ENCODE results near the gene PANK1.
A peak's percentile ranks its signal among the peaks of the same experiment; 100 is the strongest.
"Not testable (repeated sequence)": the region's sequence is repeated elsewhere in the genome, so short reads cannot be mapped to it uniquely, and the experiment has no call there.

Gene PANK1

GRCh38 chr10:89651916-89652573 lies 7.0 kb upstream of the PANK1 start:
- no peak for DNase-seq (ENCODE audit: low read depth)

GRCh38 chr10:89651205-89651915 lies 6.3 kb upstream of the PANK1 start:
- no peak for DNase-seq (ENCODE audit: low read depth)

GRCh38 chr10:89649051-89649450 lies 4.0 kb upstream of the PANK1 start:
- DNase-seq (ENCODE audit: low read depth), result no peak

- no peak for DNase-seq (ENCODE audit: low read depth)
Observed at GRCh38 chr10:89648074-89648473, 3.0 kb upstream of the PANK1 start.

- DNase-seq (ENCODE audit: low read depth), result no peak
Observed at GRCh38 chr10:89646889-89647657, 2.0 kb upstream of the PANK1 start.

GRCh38 chr10:89645742-89646172 lies 715 bp upstream of the PANK1 start:
- no peak for DNase-seq (ENCODE audit: low read depth)

- no peak for DNase-seq (ENCODE audit: low read depth)
Observed at GRCh38 chr10:89644691-89644966, 413 bp downstream of the PANK1 start.

- peak; percentile 27 for DNase-seq (ENCODE audit: low read depth)
Observed at GRCh38 chr10:89643812-89644690, 991 bp downstream of the PANK1 start.

- DNase-seq (ENCODE audit: low read depth), result no peak
Observed at GRCh38 chr10:89643431-89643811, 1.6 kb downstream of the PANK1 start.

GRCh38 chr10:89642193-89642592 lies 2.8 kb downstream of the PANK1 start:
- no peak for DNase-seq (ENCODE audit: low read depth)

GRCh38 chr10:89640241-89640640 lies 4.8 kb downstream of the PANK1 start:
- no peak for DNase-seq (ENCODE audit: low read depth)

- no peak for DNase-seq (ENCODE audit: low read depth)
Observed at GRCh38 chr10:89639326-89639725, 5.7 kb downstream of the PANK1 start.

- DNase-seq (ENCODE audit: low read depth), result no peak
Observed at GRCh38 chr10:89637113-89637512, 7.9 kb downstream of the PANK1 start.

GRCh38 chr10:89634637-89635036 lies 10.4 kb downstream of the PANK1 start:
- no peak for DNase-seq (ENCODE audit: low read depth)

- DNase-seq (ENCODE audit: low read depth), result no peak
Observed at GRCh38 chr10:89633484-89633883, 11.6 kb downstream of the PANK1 start.

- DNase-seq (ENCODE audit: low read depth), result no peak
Observed at GRCh38 chr10:89632824-89633223, 12.2 kb downstream of the PANK1 start.

GRCh38 chr10:89627830-89628229 lies 17.2 kb downstream of the PANK1 start:
- no peak for DNase-seq (ENCODE audit: low read depth)

GRCh38 chr10:89625041-89625765 lies 19.8 kb downstream of the PANK1 start:
- no peak for DNase-seq (ENCODE audit: low read depth)

GRCh38 chr10:89624020-89624419 lies 21.0 kb downstream of the PANK1 start:
- DNase-seq (ENCODE audit: low read depth), result no peak

- no peak for DNase-seq (ENCODE audit: low read depth)
Observed at GRCh38 chr10:89622151-89622550, 22.9 kb downstream of the PANK1 start.

- no peak for DNase-seq (ENCODE audit: low read depth)
Observed at GRCh38 chr10:89621438-89621837, 23.6 kb downstream of the PANK1 start.

GRCh38 chr10:89620296-89620695 lies 24.7 kb downstream of the PANK1 start:
- DNase-seq (ENCODE audit: low read depth), result not testable (repeated sequence)
